CD4-positive, alpha-beta T cell (primary cell): ENCODE measurements around the gene MPO. TPM values are rescaled to one million over a fixed set of nuclear protein-coding genes. Genes with fewer than 3 reads are reported as not detected.

Experiments
- ATAC-seq: fragments of 200-7000 bp; cut with Tn5 transposase; one replicate; pipeline ENCODE4 v1.10.0; 2022; ENCODE audit warnings: mild to moderate bottlenecking; ENCODE audit not compliant: poor library complexity
- CTCF ChIA-PET: fragments of 350-600 bp; sonication (Branson Sonifier 250); formaldehyde crosslinking; loops from one replicate; lab custom pipeline; 2021; ENCODE audit warnings: antibody characterized with exemption, inconsistent platforms; lab: Charles Lee
- POLR2A ChIA-PET: fragments of 350-600 bp; sonication (Branson Sonifier 250); formaldehyde crosslinking; loops from one replicate; lab custom pipeline; 2021; ENCODE audit warnings: antibody characterized with exemption, inconsistent platforms; lab: Charles Lee
- DNase-seq, 14 experiments: peaks; one replicate each; pipeline ENCODE4 v3.0.0-alpha.2; 2013 to 2020; ENCODE audit warnings: mixed read lengths in 2 of 14
- H3K27ac ChIP-seq, 2 donors: one replicate each; pipeline versions ENCODE4 v1.5.1 to v1.7.0; 2013; ENCODE audit warnings: low read length in 2 of 2, low read depth in 1 of 2, mild to moderate bottlenecking in 1 of 2
- H3K27me3 ChIP-seq, 2 experiments: 1 replicate in 1 of 2; 2 replicates in 1 of 2; pipeline versions ENCODE4 v1.6.1 to v1.7.0; 2013; ENCODE audit warnings: low read length in 2 of 2, control low read depth in 1 of 2, mild to moderate bottlenecking in 1 of 2, moderate library complexity in 1 of 2; ENCODE audit not compliant: insufficient read depth in 2 of 2, control insufficient read depth in 1 of 2
- H3K36me3 ChIP-seq: one replicate; pipeline ENCODE4 v1.6.1; 2013; ENCODE audit warnings: low read length, control low read depth; ENCODE audit not compliant: insufficient read depth
- H3K4me1 ChIP-seq: one replicate; pipeline ENCODE4 v1.6.1; 2013; ENCODE audit warnings: low read length, control low read depth; ENCODE audit not compliant: insufficient read depth
- H3K4me3 ChIP-seq: one replicate; pipeline ENCODE4 v1.5.1; 2013; ENCODE audit warnings: mild to moderate bottlenecking, low read length, moderate library complexity
- H3K9me3 ChIP-seq, 2 experiments: 1 replicate in 1 of 2; 2 replicates in 1 of 2; pipeline versions ENCODE4 v1.6.1 to v1.7.0; 2013; ENCODE audit warnings: low read length in 2 of 2, mild to moderate bottlenecking in 2 of 2, control low read depth in 1 of 2, moderate library complexity in 1 of 2; ENCODE audit not compliant: control insufficient read depth in 1 of 2, insufficient read depth in 1 of 2
- H3K27ac Mint-ChIP-seq: one replicate; pipeline ENCODE4 v1.8.0; 2020; ENCODE audit warnings: mixed read lengths
- H3K27me3 Mint-ChIP-seq: one replicate; pipeline ENCODE4 v1.8.0; 2021; ENCODE audit warnings: mixed read lengths
- H3K36me3 Mint-ChIP-seq: one replicate; pipeline ENCODE4 v1.8.0; 2021; ENCODE audit warnings: low read depth, mixed read lengths
- H3K4me1 Mint-ChIP-seq: one replicate; pipeline ENCODE4 v1.8.0; 2021; ENCODE audit warnings: low read depth, mixed read lengths
- H3K4me3 Mint-ChIP-seq: one replicate; pipeline ENCODE4 v1.8.0; 2020; ENCODE audit warnings: mild to moderate bottlenecking, mixed read lengths
- H3K9me3 Mint-ChIP-seq: one replicate; pipeline ENCODE4 v1.8.0; 2020; ENCODE audit warnings: mixed read lengths
- intact Hi-C, 2 experiments: fragments of 100-400 bp; cut with DNase I in 1 of 2; cut with micrococcal nuclease in 1 of 2; formaldehyde crosslinking; loops; one replicate each; pipeline versions ENCODE4 v1.15.1 to v1.9.0; 2023 to 2025; cut with DNase I, micrococcal nuclease
- total RNA-seq, 174 experiments: library from RNA in 2 of 174; stranded (reverse) in 2 of 174; gene quantifications; one replicate each; pipeline ENCODE4 v1.2.3 and lab custom pipeline; 2021 to 2026
- TF ChIP-seq, protein P1 (sequence below): fragments of 200-600 bp; IDR thresholded peaks from one replicate; pipeline ENCODE4 v1.8.0; 2022; ENCODE audit warnings: antibody characterized with exemption, mild to moderate bottlenecking

MPO gene
- total RNA-seq, 2 experiments from 2014 or later: 0.77 TPM; not detected in 1

DNA sequence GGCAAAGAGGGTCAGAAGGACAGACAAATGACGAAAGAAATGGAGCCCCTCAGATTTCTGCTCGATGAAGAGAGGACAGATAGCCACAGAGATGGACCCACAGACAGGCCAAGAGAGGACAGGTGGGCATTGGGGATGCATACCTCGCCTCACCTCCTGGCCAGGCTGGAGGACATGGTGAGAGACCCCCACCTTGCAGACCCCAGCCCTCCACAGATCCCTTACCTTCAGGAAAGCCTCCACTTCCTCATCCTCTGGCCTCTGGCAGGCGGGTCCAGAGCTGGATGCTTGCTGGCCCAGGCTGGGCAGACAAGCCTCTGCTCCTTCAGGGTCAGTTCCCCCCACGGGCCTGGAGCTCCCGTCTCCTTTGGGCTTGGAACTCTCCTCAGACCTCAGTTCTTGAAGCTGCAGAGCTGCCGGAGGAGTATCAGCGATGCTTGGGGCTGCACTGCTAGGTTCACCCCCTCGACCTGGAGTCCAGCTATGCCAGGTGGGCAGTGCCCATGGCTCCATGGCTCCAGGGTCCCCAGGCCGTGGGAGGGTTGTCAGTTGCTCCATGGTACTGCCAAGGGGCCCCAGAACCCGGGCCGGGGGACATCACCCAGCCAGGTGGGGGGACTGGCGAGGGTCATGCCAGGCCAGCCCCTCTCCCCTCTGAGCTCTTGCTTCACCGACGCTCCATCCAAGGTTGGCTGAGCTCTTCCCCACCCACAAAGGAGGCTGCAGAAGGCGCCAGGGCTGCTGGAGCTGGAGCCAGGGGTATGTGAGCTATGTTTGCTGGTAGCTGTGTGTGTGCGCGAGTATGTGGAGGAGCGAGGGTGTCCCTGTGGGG, 46.8 kb upstream of the MPO start:
- Mint-ChIP-seq H3K27ac (peak overlapping the region; percentile 84), H3K27me3 (no peaks in the 10 kb centered on the region), H3K36me3 (peaks cover 41% of the 10 kb centered on the region), H3K4me3 (peak overlapping the region; percentile 90), H3K4me1 (peaks cover 46% of the 10 kb centered on the region), H3K9me3 (no peaks in the 10 kb centered on the region)
- Histone ChIP-seq H3K9me3 (no peaks in the 10 kb centered on the region), H3K27me3 (no peaks in the 10 kb centered on the region), H3K27ac (peak overlapping the region; percentile 84 to 87), H3K36me3 (peaks cover 19% of the 10 kb centered on the region), H3K4me1 (peaks cover 53% of the 10 kb centered on the region), H3K4me3 (peak overlapping the region; percentile 84)
- DNase-seq: peak in 2 of 14 experiments; percentile 12 to 46
- TF ChIP-seq, protein P1, sequence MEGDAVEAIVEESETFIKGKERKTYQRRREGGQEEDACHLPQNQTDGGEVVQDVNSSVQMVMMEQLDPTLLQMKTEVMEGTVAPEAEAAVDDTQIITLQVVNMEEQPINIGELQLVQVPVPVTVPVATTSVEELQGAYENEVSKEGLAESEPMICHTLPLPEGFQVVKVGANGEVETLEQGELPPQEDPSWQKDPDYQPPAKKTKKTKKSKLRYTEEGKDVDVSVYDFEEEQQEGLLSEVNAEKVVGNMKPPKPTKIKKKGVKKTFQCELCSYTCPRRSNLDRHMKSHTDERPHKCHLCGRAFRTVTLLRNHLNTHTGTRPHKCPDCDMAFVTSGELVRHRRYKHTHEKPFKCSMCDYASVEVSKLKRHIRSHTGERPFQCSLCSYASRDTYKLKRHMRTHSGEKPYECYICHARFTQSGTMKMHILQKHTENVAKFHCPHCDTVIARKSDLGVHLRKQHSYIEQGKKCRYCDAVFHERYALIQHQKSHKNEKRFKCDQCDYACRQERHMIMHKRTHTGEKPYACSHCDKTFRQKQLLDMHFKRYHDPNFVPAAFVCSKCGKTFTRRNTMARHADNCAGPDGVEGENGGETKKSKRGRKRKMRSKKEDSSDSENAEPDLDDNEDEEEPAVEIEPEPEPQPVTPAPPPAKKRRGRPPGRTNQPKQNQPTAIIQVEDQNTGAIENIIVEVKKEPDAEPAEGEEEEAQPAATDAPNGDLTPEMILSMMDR: no peak
- intact Hi-C loops: loop anchor here in 1 of 2 experiments (1.0 kb wide), 1 partner anchor 10 kb away; no protein-coding TSS in a partner anchor
- ATAC-seq: peak; percentile 38
- ChIA-PET CTCF (interaction anchor here (1.2 to 4.9 kb wide), 7 partner anchors 10 to 90 kb away, joined by 3 to 54 read pairs (median 7); partner anchors contain the start of genes RNF43 and SUPT4H1), POLR2A (interaction anchor here (0.6 to 22.3 kb wide), 16 partner anchors 10 to 1243 kb away, joined by 3 to 1359 read pairs (median 4); partner anchors contain the start of genes AKAP1, MTMR4, RNF43 and SUPT4H1)

DNA sequence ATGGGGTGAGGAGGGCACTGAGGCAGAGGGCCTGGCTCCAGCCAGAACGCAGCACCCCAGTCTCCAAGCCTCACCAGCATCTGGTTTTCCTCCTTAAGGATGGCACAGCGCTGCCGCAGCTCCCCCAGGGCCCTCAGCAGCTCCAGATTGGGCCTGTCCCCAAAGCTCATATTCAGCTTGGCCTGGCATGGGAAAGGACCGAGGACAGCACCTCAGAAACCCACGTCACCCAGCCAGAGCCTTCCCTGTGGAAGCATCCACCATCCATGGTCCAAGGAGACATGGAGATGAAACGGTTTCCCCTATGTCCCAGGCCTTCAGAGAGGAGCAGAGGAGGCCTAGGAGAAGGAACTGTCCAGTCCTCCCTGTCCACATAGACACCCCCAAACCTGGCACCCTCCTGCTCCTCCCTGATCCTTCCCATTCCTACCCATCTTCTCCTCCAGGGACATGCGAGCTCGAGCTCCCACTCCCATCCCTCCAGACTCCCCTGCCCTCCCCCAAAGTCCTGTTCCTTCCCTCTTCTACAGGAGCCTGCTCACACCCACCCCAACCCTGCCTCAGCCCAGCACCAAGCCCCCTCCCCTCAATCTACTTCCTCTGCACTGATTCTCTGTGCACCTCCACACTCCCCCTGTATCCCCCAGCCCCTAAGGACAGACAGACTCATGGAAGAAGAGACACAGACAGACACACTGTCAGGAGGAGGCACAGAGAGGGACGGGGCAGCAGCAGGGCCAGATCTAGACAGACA, 46.1 kb upstream of the MPO start:
- POLR2A ChIA-PET: interaction anchor here (0.7 to 22.3 kb wide), 10 partner anchors 9 to 1242 kb away, joined by 3 to 1359 read pairs (median 7); partner anchors contain the start of genes AKAP1, HSF5, MTMR4 and RNF43
- TF ChIP-seq, protein P1: no peak
- peaks cover 46% of the 10 kb centered on the region for H3K4me1 Mint-ChIP-seq
- H3K4me1 ChIP-seq: peaks cover 53% of the 10 kb centered on the region
- DNase-seq (no peak), ATAC-seq (no peak)
- H3K27me3 ChIP-seq: no peaks in the 10 kb centered on the region
- H3K27me3 Mint-ChIP-seq: no peaks in the 10 kb centered on the region
- intact Hi-C loops: no loop called here
- H3K4me3 ChIP-seq: no peak overlapping the region
- peak overlapping the region; percentile 80 for H3K27ac Mint-ChIP-seq
- H3K36me3 Mint-ChIP-seq: peaks cover 38% of the 10 kb centered on the region
- H3K27ac ChIP-seq: no peak overlapping the region
- no peaks in the 10 kb centered on the region for H3K9me3 ChIP-seq
- peak overlapping the region; percentile 75 for H3K4me3 Mint-ChIP-seq
- no peaks in the 10 kb centered on the region for H3K9me3 Mint-ChIP-seq
- peaks cover 23% of the 10 kb centered on the region for H3K36me3 ChIP-seq
- CTCF ChIA-PET: interaction anchor here (1.3 to 4.9 kb wide), 6 partner anchors 9 to 91 kb away, joined by 4 to 54 read pairs (median 8); partner anchors contain the start of gene RNF43

DNA sequence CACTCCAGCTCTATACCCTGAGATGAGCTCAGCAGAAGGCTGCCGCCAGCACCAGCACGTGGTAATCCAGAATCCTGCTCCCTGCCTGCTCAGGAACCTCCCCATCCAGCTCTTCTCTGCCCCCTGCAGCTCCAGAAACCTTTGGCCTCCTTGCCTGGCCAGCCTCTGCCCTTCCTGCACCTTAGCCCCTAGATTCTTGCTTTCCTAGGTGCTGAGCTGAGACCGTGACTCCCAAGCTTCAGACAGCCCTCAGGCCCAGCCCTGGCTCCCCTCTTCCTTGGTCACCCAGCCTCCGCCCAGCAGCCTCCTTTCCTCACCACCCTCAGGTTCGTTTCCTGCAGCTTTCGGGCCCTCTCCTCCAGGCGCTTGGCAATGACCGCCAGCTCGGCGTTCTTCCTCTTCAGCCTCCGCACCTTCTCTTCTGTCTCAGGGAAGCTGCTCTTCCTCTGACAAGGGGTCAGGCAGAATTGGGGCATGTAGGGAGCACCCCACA, 45.3 kb upstream of the MPO start:
- Histone ChIP-seq H3K4me1 (peaks cover 53% of the 10 kb centered on the region), H3K9me3 (no peaks in the 10 kb centered on the region), H3K27ac (no peak overlapping the region), H3K36me3 (peaks cover 19% of the 10 kb centered on the region), H3K4me3 (no peak overlapping the region), H3K27me3 (no peaks in the 10 kb centered on the region)
- POLR2A ChIA-PET: interaction anchor here (1.8 to 22.3 kb wide), 5 partner anchors 8 to 162 kb away, joined by 6 to 1359 read pairs (median 92); partner anchors contain the start of genes HSF5, RNF43 and SUPT4H1
- DNase-seq: no peak
- TF ChIP-seq, protein P1: no peak
- Mint-ChIP-seq H3K27ac (peak overlapping the region; percentile 14), H3K4me1 (peaks cover 46% of the 10 kb centered on the region), H3K9me3 (no peaks in the 10 kb centered on the region), H3K36me3 (peaks cover 31% of the 10 kb centered on the region), H3K4me3 (peak overlapping the region; percentile 55), H3K27me3 (no peaks in the 10 kb centered on the region)
- ATAC-seq: no peak
- CTCF ChIA-PET: interaction anchor here (1.3 to 4.1 kb wide), 3 partner anchors 9 to 91 kb away, joined by 4 to 54 read pairs (median 9); partner anchors contain the start of gene RNF43
- intact Hi-C loops: no loop called here
